Sigmoid colon (tissue), 4 donors: Measurements from ENCODE around the gene SLC35F4.

Experiments used
- EP300 ChIP-seq, 4 donors: sonication (generic); formaldehyde crosslinking; IDR thresholded peaks; one replicate each; pipeline ENCODE4 v1.6.1; 2017; ENCODE audit warnings: antibody characterized with exemption in 4 of 4
- POLR2A ChIP-seq, 2 donors: fragments of 450-650 bp; IDR thresholded peaks; one replicate each; pipeline ENCODE4 v1.6.1; 2016; ENCODE audit warnings: antibody characterized with exemption in 2 of 2, mild to moderate bottlenecking in 2 of 2, moderate library complexity in 2 of 2
- POLR2AphosphoS5 ChIP-seq, 4 donors: sonication (generic); formaldehyde crosslinking; IDR thresholded peaks; one replicate each; pipeline ENCODE4 v1.6.1; 2017; ENCODE audit warnings: antibody characterized with exemption in 4 of 4
- TF ChIP-seq, protein P1 (sequence below), 4 experiments: fragments of 450-650 bp in 3 of 4; fragments of 200-600 bp in 1 of 4; IDR thresholded peaks; one replicate each; pipeline ENCODE4 v1.5.1; 2016 to 2019; ENCODE audit warnings: antibody characterized with exemption in 4 of 4, mild to moderate bottlenecking in 3 of 4, moderate library complexity in 2 of 4

DNA sequence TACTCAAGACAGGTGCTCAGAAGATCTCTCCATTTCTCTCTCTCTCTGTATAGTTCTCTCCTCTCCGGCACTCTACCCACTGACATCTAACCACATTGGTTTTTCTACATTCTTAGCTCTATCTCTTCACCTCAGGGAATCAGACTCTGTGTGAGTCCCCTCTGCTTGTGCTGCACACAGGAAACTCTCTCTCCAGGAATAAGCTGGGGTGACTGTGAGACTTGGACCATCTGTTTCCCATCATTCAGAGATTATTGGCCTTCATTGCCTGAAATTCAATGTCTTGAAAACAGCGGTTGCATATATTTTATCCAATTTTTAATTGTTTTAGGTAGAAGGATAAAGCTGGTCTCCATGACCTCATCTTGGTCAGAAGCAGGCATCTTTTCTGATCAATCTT is 105.0 kb downstream of the SLC35F4 start:
- TF ChIP-seq POLR2A (IDR thresholded peaks at IDR 0.05) (no peak), EP300 (IDR thresholded peaks at IDR 0.05) (no peak), POLR2AphosphoS5 (IDR thresholded peaks at IDR 0.05) (no peak)
- TF ChIP-seq, protein P1, sequence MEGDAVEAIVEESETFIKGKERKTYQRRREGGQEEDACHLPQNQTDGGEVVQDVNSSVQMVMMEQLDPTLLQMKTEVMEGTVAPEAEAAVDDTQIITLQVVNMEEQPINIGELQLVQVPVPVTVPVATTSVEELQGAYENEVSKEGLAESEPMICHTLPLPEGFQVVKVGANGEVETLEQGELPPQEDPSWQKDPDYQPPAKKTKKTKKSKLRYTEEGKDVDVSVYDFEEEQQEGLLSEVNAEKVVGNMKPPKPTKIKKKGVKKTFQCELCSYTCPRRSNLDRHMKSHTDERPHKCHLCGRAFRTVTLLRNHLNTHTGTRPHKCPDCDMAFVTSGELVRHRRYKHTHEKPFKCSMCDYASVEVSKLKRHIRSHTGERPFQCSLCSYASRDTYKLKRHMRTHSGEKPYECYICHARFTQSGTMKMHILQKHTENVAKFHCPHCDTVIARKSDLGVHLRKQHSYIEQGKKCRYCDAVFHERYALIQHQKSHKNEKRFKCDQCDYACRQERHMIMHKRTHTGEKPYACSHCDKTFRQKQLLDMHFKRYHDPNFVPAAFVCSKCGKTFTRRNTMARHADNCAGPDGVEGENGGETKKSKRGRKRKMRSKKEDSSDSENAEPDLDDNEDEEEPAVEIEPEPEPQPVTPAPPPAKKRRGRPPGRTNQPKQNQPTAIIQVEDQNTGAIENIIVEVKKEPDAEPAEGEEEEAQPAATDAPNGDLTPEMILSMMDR (IDR thresholded peaks at IDR 0.05) = no peak
